Measurements from ENCODE around the gene NDUFAF4.

NDUFAF4 gene

DNA sequence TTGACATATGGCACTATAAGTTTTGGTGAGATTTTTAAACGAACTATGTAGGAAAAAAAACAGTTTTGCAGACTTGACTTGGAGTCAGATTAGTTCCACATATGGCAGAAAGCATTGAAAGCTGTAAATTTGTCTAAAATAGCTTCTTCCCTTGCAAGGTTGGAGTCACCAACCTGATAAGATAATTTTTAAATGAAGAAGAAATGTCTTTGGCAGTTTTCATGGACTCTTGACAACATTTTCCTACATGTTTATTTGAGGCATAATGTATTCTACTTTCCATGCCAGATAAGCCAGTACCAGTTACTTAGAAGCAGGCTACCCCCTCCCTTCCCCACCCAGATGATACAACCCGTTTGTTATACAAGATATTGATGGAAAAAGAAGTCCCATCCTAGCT, 32.0 kb upstream of the NDUFAF4 start:
- TF ChIP-seq CTCF (conservative IDR thresholded peaks at IDR 0.05; ENCODE audit: low read depth, low read length), result no peak
- Histone ChIP-seq H3K9ac (no peak overlapping the region), H3K79me2 (ENCODE audit: insufficient read depth, low read depth) (no peaks in the 10 kb centered on the region), H3K36me3 (ENCODE audit: insufficient read depth) (no peaks in the 10 kb centered on the region), H3K27ac (no peak overlapping the region), H3K27me3 (ENCODE audit: insufficient read depth, low read depth) (no peaks in the 10 kb centered on the region), H3K4me2 (no peak overlapping the region), H4K20me1 (ENCODE audit: insufficient read depth) (no peaks in the 10 kb centered on the region), H2AFZ (ENCODE audit: low read depth) (no peak overlapping the region), H3K4me3 (IDR thresholded peaks at IDR 0.05; ENCODE audit: insufficient read depth, low read depth, low read length) (no peak overlapping the region), H3K4me1 (ENCODE audit: low read depth, poor library complexity, severe bottlenecking) (peaks cover 18% of the 10 kb centered on the region)

DNA sequence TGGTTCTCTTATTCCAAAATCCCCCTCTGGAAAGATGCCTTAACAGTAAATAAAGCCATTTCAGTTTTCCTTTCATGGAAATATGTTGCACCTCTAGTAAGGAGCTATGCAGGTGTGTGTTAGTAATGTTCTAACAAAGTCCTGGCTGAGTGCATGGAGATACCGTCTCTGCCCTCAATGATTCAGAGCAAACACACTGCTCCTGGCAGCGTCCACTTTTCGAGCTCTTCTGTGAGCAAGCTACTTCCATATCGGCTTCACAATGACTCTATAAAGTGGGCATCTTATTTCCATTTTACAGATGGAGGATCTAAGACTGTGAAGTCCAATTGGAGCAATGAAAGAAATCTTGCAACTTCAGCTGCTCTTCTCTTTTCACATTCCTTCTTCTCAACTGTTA, 30.0 kb upstream of the NDUFAF4 start:
- H3K4me2 ChIP-seq, result no peak overlapping the region
- H4K20me1 ChIP-seq (ENCODE audit: insufficient read depth), result no peaks in the 10 kb centered on the region
- no peak overlapping the region for H3K4me3 ChIP-seq (IDR thresholded peaks at IDR 0.05; ENCODE audit: insufficient read depth, low read depth, low read length)
- H2AFZ ChIP-seq (ENCODE audit: low read depth), result no peak overlapping the region
- no peak for TF ChIP-seq CTCF (conservative IDR thresholded peaks at IDR 0.05; ENCODE audit: low read depth, low read length)
- H3K4me1 ChIP-seq (ENCODE audit: low read depth, poor library complexity, severe bottlenecking), result peaks cover 33% of the 10 kb centered on the region
- no peaks in the 10 kb centered on the region for H3K79me2 ChIP-seq (ENCODE audit: insufficient read depth, low read depth)
- H3K36me3 ChIP-seq (ENCODE audit: insufficient read depth), result no peaks in the 10 kb centered on the region
- no peak overlapping the region for H3K9ac ChIP-seq
- no peak overlapping the region for H3K27ac ChIP-seq
- no peaks in the 10 kb centered on the region for H3K27me3 ChIP-seq (ENCODE audit: insufficient read depth, low read depth)

GRCh38 chr6:96926425-96926824, 28.7 kb upstream of the NDUFAF4 start:
- Histone ChIP-seq H4K20me1 (ENCODE audit: insufficient read depth) (no peaks in the 10 kb centered on the region), H3K27me3 (ENCODE audit: insufficient read depth, low read depth) (no peaks in the 10 kb centered on the region)

GRCh38 chr6:96925290-96925687, 27.6 kb upstream of the NDUFAF4 start:
- TF ChIP-seq CTCF (conservative IDR thresholded peaks at IDR 0.05; ENCODE audit: low read depth, low read length), result no peak
- H3K27ac ChIP-seq, result peak overlapping the region; percentile 96
- no peaks in the 10 kb centered on the region for H3K27me3 ChIP-seq (ENCODE audit: insufficient read depth, low read depth)
- H3K4me1 ChIP-seq (ENCODE audit: low read depth, poor library complexity, severe bottlenecking), result peaks cover 56% of the 10 kb centered on the region
- H3K79me2 ChIP-seq (ENCODE audit: insufficient read depth, low read depth), result no peaks in the 10 kb centered on the region
- no peak overlapping the region for H3K4me3 ChIP-seq (IDR thresholded peaks at IDR 0.05; ENCODE audit: insufficient read depth, low read depth, low read length)
- peak overlapping the region; percentile 86 for H3K9ac ChIP-seq
- peak overlapping the region; percentile 78 for H2AFZ ChIP-seq (ENCODE audit: low read depth)
- no peaks in the 10 kb centered on the region for H4K20me1 ChIP-seq (ENCODE audit: insufficient read depth)
- no peaks in the 10 kb centered on the region for H3K36me3 ChIP-seq (ENCODE audit: insufficient read depth)
- H3K4me2 ChIP-seq, result peak overlapping the region; percentile 68

More at GRCh38 chr6:96926425-96926824, 28.7 kb upstream of the NDUFAF4 start:
- peaks cover 45% of the 10 kb centered on the region for H3K4me1 ChIP-seq (ENCODE audit: low read depth, poor library complexity, severe bottlenecking)
- no peak overlapping the region for H2AFZ ChIP-seq (ENCODE audit: low read depth)
- no peaks in the 10 kb centered on the region for H3K79me2 ChIP-seq (ENCODE audit: insufficient read depth, low read depth)
- H3K4me3 ChIP-seq (IDR thresholded peaks at IDR 0.05; ENCODE audit: insufficient read depth, low read depth, low read length), result no peak overlapping the region
- peak overlapping the region; percentile 68 for H3K4me2 ChIP-seq
- TF ChIP-seq CTCF (conservative IDR thresholded peaks at IDR 0.05; ENCODE audit: low read depth, low read length), result no peak
- no peaks in the 10 kb centered on the region for H3K36me3 ChIP-seq (ENCODE audit: insufficient read depth)
- H3K9ac ChIP-seq, result peak overlapping the region; percentile 86; the same call in 1 of the 2 replicates
- H3K27ac ChIP-seq, result peak overlapping the region; percentile 96; the same call in 1 of the 2 replicates
